VCaP (cell line): ENCODE measurements around the gene KLF13.
"Not testable (repeated sequence)": the region's sequence is repeated elsewhere in the genome, so short reads cannot be mapped to it uniquely, and the experiment has no call there.

Experiments
- H3K27ac ChIP-seq: fragments of 450-650 bp; 2 replicates; pipeline ENCODE4 v1.5.1; 2017
- CTCF ChIP-seq: fragments of 450-650 bp; conservative IDR thresholded peaks from 2 replicates; pipeline ENCODE4 v1.5.1; 2017; ENCODE audit warnings: mild to moderate bottlenecking, moderate library complexity

The KLF13 gene

GRCh38 chr15:31350771-31351170 lies 24.1 kb downstream of the KLF13 start:
- H3K27ac ChIP-seq = peak overlapping the region; percentile 7; the same call in 1 of the 2 replicates
- no peak for TF ChIP-seq CTCF

GRCh38 chr15:31352339-31352751 lies 25.7 kb downstream of the KLF13 start:
- H3K27ac ChIP-seq = peak overlapping the region; percentile 82
- TF ChIP-seq CTCF = no peak

- no peak for TF ChIP-seq CTCF
- peak overlapping the region; percentile 82 for H3K27ac ChIP-seq
Measured at GRCh38 chr15:31352911-31353811, 26.5 kb downstream of the KLF13 start.

- no peak for TF ChIP-seq CTCF
- H3K27ac ChIP-seq = peak overlapping the region; percentile 82
Measured at GRCh38 chr15:31353931-31354330, 27.3 kb downstream of the KLF13 start.

GRCh38 chr15:31356097-31356496 lies 29.5 kb downstream of the KLF13 start:
- H3K27ac ChIP-seq = not testable (repeated sequence)

- no peak for TF ChIP-seq CTCF
Measured at GRCh38 chr15:31357148-31357547, 30.5 kb downstream of the KLF13 start.

GRCh38 chr15:31358163-31358562 lies 31.5 kb downstream of the KLF13 start:
- no peak overlapping the region for H3K27ac ChIP-seq
- TF ChIP-seq CTCF = no peak

More at GRCh38 chr15:31357148-31357547, 30.5 kb downstream of the KLF13 start:
- H3K27ac ChIP-seq = no peak overlapping the region
